ENCODE data around the gene RPS6KA5. TPM values are rescaled to one million over a fixed set of nuclear protein-coding genes. Genes with fewer than 3 reads are reported as not detected.

The RPS6KA5 gene
- total RNA-seq, 5 donors from 2014 or later (not counting 1 experiment from before 2014, with no cell fraction given), result 28.8 to 39.8 (median 35.3) TPM

DNA sequence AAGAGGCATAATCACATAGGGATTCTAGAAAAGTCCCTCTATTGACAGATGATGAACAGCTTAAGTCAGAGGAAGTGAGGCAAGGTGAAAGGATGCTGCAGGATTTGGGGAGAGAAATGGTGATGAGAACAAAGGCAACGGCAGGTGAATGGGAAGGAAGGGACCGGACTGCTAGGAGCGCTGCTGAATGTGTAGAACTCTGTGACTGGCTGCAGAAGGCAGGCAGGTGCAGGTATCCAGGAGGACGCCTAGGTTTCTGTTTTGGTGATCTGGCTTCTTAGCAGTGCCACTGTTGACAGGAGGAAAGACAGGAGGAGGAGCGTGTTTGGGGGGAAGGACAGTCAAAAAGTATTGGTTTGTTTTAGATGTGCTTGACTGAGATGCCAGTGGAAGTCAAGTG, 185.8 kb downstream of the RPS6KA5 start:
- DNase-seq (no peak), ATAC-seq (replicated peaks in 1 of 4) (no peak)
- no peaks in the 10 kb centered on the region for H3K27me3 ChIP-seq (replicated peaks in 1 of 2; ENCODE audit: control insufficient read depth in 2 of 2, extremely low read depth in 1 of 2, insufficient read depth in 2 of 2, low read length in 1 of 2)
- Mint-ChIP-seq H3K4me1 (no peaks in the 10 kb centered on the region), H3K4me3 (no peak overlapping the region), H3K27ac (no peak overlapping the region), H3K27me3 (no peaks in the 10 kb centered on the region), H3K36me3 (peaks cover 68% of the 10 kb centered on the region), H3K9me3 (no peaks in the 10 kb centered on the region)
- H3K36me3 ChIP-seq (ENCODE audit: control insufficient read depth in 2 of 2, extremely low read depth in 1 of 2, insufficient read depth in 1 of 2, low read length in 1 of 2), result peaks cover 7 to 42% of the 10 kb centered on the region in 2 donors
- H3K9me3 ChIP-seq, result no peaks in the 10 kb centered on the region
- POLR2A ChIA-PET, result no interaction called here
- H3K4me3 ChIP-seq (ENCODE audit: control insufficient read depth in 1 of 2, extremely low read depth in 1 of 2, low read length in 1 of 2), result no peak overlapping the region
- CTCF ChIA-PET, result no interaction called here
- no peak overlapping the region for H3K27ac ChIP-seq (ENCODE audit: low read length)
- WGBS (ENCODE audit: insufficient coverage), result 96% methylated on average over 5 of the region's 5 CpGs
- no peaks in the 10 kb centered on the region for H3K4me1 ChIP-seq (ENCODE audit: control insufficient read depth in 1 of 2, extremely low read depth in 1 of 2, insufficient read depth in 2 of 2, low read length in 2 of 2)

DNA sequence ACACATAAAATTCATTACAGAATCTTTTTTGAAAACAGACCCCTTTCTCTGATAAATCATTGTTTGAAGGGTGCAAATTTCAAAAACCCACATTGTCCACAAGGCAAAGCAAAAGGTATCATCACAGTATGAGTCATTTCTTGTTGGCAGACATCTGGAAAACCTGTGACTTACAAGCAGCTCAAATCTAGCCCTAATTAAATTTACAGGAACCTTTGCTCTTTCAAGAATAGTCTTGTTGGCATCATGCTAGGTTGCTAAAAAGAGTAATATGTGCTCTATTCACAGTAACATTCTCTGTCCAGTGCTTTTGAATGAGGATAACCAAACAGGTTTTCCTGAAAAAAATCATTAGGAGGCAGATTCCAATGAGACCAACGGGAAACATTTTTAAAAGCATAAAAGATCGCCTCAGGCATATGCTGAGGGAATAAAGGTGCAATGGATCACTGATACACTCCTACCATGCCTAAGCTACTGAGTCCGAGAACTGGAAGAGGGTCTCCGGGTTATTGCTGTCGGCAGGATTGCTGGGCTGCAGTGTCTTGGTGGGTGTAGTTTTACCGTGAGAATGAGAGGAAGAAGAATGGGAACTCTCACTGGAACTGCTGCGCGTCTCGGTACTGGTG, 188.7 kb downstream of the RPS6KA5 start:
- Mint-ChIP-seq H3K4me3 (no peak overlapping the region), H3K27ac (no peak overlapping the region), H3K27me3 (no peaks in the 10 kb centered on the region), H3K36me3 (peaks cover 43% of the 10 kb centered on the region), H3K4me1 (no peaks in the 10 kb centered on the region), H3K9me3 (no peaks in the 10 kb centered on the region)
- Histone ChIP-seq H3K4me3 (ENCODE audit: control insufficient read depth in 1 of 2, extremely low read depth in 1 of 2, low read length in 1 of 2) (no peak overlapping the region), H3K9me3 (no peaks in the 10 kb centered on the region), H3K27ac (ENCODE audit: low read length) (no peak overlapping the region), H3K4me1 (ENCODE audit: control insufficient read depth in 1 of 2, extremely low read depth in 1 of 2, insufficient read depth in 2 of 2, low read length in 2 of 2) (no peaks in the 10 kb centered on the region), H3K36me3 (ENCODE audit: control insufficient read depth in 2 of 2, extremely low read depth in 1 of 2, insufficient read depth in 1 of 2, low read length in 1 of 2) (peaks cover 4 to 34% of the 10 kb centered on the region in 2 donors), H3K27me3 (replicated peaks in 1 of 2; ENCODE audit: control insufficient read depth in 2 of 2, extremely low read depth in 1 of 2, insufficient read depth in 2 of 2, low read length in 1 of 2) (no peaks in the 10 kb centered on the region)
- DNase-seq (no peak), ATAC-seq (replicated peaks in 1 of 4) (no peak)
- ChIA-PET CTCF (no interaction called here), POLR2A (interaction anchor here in 1 of 2 donors (0.6 kb wide), 1 partner anchor 1077 kb away, joined by 9 read pairs; no protein-coding TSS in a partner anchor)
- WGBS (ENCODE audit: insufficient coverage), result no CpG with 5 or more reads among the region's 9 CpGs

DNA sequence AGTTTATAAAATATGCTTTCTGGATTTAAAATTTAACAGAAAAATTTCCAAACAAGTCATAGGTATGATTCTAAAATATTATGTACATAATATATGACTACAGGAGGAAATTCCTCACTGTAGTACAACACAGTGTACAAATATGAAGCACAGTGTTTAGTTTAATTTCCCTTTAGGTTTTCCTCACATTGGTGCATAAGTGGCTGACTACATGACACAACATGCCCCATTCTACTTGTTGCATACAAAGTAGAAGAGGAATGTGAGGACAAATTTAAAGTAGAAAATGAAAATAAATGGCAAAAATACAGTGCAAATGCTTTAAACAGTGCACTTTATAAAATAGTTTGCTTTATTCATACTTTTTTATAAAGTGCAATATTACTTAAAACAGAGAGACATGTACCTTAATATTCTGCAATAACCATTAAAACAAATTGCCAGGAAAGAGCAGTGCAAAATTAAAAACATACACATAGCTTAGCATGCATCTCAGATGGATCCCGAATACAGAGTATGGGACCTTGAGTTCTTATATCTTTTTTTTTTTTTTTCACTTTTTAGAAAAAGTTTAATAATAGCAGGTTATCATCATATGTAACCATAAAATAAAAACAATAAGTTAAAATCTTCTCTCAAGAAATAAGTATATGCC, 189.4 kb downstream of the RPS6KA5 start:
- H3K9me3 Mint-ChIP-seq, result no peaks in the 10 kb centered on the region
- Histone ChIP-seq H3K36me3 (ENCODE audit: control insufficient read depth in 2 of 2, extremely low read depth in 1 of 2, insufficient read depth in 1 of 2, low read length in 1 of 2) (peaks cover 4 to 31% of the 10 kb centered on the region in 2 donors), H3K4me3 (ENCODE audit: control insufficient read depth in 1 of 2, extremely low read depth in 1 of 2, low read length in 1 of 2) (no peak overlapping the region), H3K27ac (ENCODE audit: low read length) (no peak overlapping the region), H3K4me1 (ENCODE audit: control insufficient read depth in 1 of 2, extremely low read depth in 1 of 2, insufficient read depth in 2 of 2, low read length in 2 of 2) (no peaks in the 10 kb centered on the region), H3K9me3 (no peaks in the 10 kb centered on the region), H3K27me3 (replicated peaks in 1 of 2; ENCODE audit: control insufficient read depth in 2 of 2, extremely low read depth in 1 of 2, insufficient read depth in 2 of 2, low read length in 1 of 2) (no peaks in the 10 kb centered on the region)
- WGBS (ENCODE audit: insufficient coverage), result no CpG with 5 or more reads among the region's 1 CpG
- ATAC-seq (replicated peaks in 1 of 4) (no peak), DNase-seq (no peak)
- H3K36me3 Mint-ChIP-seq, result peaks cover 37% of the 10 kb centered on the region
- H3K4me3 Mint-ChIP-seq, result no peak overlapping the region
- POLR2A ChIA-PET, result no interaction called here
- CTCF ChIA-PET, result no interaction called here
- no peaks in the 10 kb centered on the region for H3K27me3 Mint-ChIP-seq
- H3K4me1 Mint-ChIP-seq, result no peaks in the 10 kb centered on the region
- no peak overlapping the region for H3K27ac Mint-ChIP-seq

DNA sequence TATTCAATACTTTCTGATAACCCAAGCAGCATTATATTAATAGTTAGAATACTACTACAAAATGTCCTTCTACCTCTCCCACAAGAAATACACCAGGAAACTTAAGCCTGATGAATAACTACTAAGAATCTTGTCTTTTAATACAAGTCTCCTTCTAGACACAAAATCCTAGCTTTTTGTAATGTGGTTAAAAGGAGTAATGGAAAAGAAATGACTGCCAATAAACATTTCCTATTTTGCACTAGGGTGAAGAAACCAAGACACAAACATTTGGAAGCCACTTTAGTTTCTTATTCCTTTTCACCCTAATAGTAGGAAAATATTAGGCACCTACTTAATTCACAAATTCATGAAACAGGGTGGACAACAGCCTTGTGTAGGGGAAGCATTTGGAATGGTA, 192.9 kb downstream of the RPS6KA5 start:
- Mint-ChIP-seq H3K27me3 (no peaks in the 10 kb centered on the region), H3K36me3 (peaks cover 24% of the 10 kb centered on the region), H3K4me1 (no peaks in the 10 kb centered on the region), H3K27ac (no peak overlapping the region), H3K9me3 (no peaks in the 10 kb centered on the region), H3K4me3 (no peak overlapping the region)
- Histone ChIP-seq H3K4me3 (ENCODE audit: control insufficient read depth in 1 of 2, extremely low read depth in 1 of 2, low read length in 1 of 2) (no peak overlapping the region), H3K27ac (ENCODE audit: low read length) (no peak overlapping the region), H3K36me3 (ENCODE audit: control insufficient read depth in 2 of 2, extremely low read depth in 1 of 2, insufficient read depth in 1 of 2, low read length in 1 of 2) (peaks cover under 1 to 12% of the 10 kb centered on the region in 2 donors), H3K9me3 (no peaks in the 10 kb centered on the region), H3K27me3 (replicated peaks in 1 of 2; ENCODE audit: control insufficient read depth in 2 of 2, extremely low read depth in 1 of 2, insufficient read depth in 2 of 2, low read length in 1 of 2) (no peaks in the 10 kb centered on the region), H3K4me1 (ENCODE audit: control insufficient read depth in 1 of 2, extremely low read depth in 1 of 2, insufficient read depth in 2 of 2, low read length in 2 of 2) (no peaks in the 10 kb centered on the region)
- ATAC-seq (replicated peaks in 1 of 4), result no peak
- ChIA-PET POLR2A (no interaction called here), CTCF (no interaction called here)
- no peak for DNase-seq

DNA sequence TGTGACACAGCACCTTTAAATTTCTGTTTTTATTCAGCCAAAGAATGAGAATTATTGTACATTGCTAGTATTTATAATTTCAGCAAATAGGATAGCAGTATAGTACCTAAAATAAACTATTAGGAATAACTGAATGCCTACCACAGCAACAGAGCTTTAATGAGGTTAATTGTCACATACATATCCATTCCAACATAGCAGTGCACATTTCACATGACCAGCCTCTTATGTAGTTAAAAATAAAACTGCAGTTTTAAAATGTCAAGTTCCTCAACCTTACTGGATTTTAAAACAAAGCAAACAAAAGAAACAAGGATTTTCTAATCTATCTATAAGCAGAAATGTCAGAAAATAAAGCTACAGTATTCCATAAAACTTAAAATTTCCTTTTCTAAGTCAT, 193.6 kb downstream of the RPS6KA5 start:
- DNase-seq (no peak), ATAC-seq (replicated peaks in 1 of 4) (no peak)
- no peak overlapping the region for H3K27ac ChIP-seq (ENCODE audit: low read length)
- H3K27ac Mint-ChIP-seq, result no peak overlapping the region
- no peaks in the 10 kb centered on the region for H3K27me3 ChIP-seq (replicated peaks in 1 of 2; ENCODE audit: control insufficient read depth in 2 of 2, extremely low read depth in 1 of 2, insufficient read depth in 2 of 2, low read length in 1 of 2)
- no peaks in the 10 kb centered on the region for H3K4me1 Mint-ChIP-seq
- no peak overlapping the region for H3K4me3 Mint-ChIP-seq
- H3K9me3 Mint-ChIP-seq, result no peaks in the 10 kb centered on the region
- POLR2A ChIA-PET, result no interaction called here
- H3K4me1 ChIP-seq (ENCODE audit: control insufficient read depth in 1 of 2, extremely low read depth in 1 of 2, insufficient read depth in 2 of 2, low read length in 2 of 2), result no peaks in the 10 kb centered on the region
- H3K36me3 Mint-ChIP-seq, result peaks cover 24% of the 10 kb centered on the region
- no peaks in the 10 kb centered on the region for H3K9me3 ChIP-seq
- CTCF ChIA-PET, result no interaction called here
- H3K36me3 ChIP-seq (ENCODE audit: control insufficient read depth in 2 of 2, extremely low read depth in 1 of 2, insufficient read depth in 1 of 2, low read length in 1 of 2), result peaks cover 0 to 5% of the 10 kb centered on the region in 2 donors
- H3K4me3 ChIP-seq (ENCODE audit: control insufficient read depth in 1 of 2, extremely low read depth in 1 of 2, low read length in 1 of 2), result no peak overlapping the region
- H3K27me3 Mint-ChIP-seq, result no peaks in the 10 kb centered on the region

DNA sequence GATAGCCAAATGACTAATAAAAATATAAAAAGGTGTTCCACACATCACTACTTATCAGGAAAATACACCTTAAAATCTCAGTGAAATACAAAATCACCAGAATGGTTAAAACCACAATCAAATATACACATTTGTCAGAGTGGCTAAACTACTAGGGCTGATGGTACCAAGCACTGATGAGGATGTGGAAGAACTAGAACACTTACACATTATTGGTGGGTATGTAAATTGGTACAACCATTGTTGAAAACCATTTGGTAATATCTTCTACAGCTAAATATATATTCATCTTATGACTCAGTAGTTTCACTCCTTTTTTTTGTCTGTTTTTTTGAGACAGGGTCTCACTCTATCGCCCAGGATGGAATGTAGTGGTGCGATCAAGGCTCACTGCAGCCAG, 195.7 kb downstream of the RPS6KA5 start:
- Histone ChIP-seq H3K27ac (ENCODE audit: low read length) (no peak overlapping the region), H3K36me3 (ENCODE audit: control insufficient read depth in 2 of 2, extremely low read depth in 1 of 2, insufficient read depth in 1 of 2, low read length in 1 of 2) (peaks cover 0 to 2% of the 10 kb centered on the region in 2 donors), H3K4me3 (ENCODE audit: control insufficient read depth in 1 of 2, extremely low read depth in 1 of 2, low read length in 1 of 2) (no peak overlapping the region), H3K27me3 (replicated peaks in 1 of 2; ENCODE audit: control insufficient read depth in 2 of 2, extremely low read depth in 1 of 2, insufficient read depth in 2 of 2, low read length in 1 of 2) (no peaks in the 10 kb centered on the region), H3K9me3 (no peaks in the 10 kb centered on the region), H3K4me1 (ENCODE audit: control insufficient read depth in 1 of 2, extremely low read depth in 1 of 2, insufficient read depth in 2 of 2, low read length in 2 of 2) (no peaks in the 10 kb centered on the region)
- no CpG with 5 or more reads among the region's 2 CpGs for WGBS (ENCODE audit: insufficient coverage)
- ChIA-PET CTCF (no interaction called here), POLR2A (no interaction called here)
- Mint-ChIP-seq H3K4me3 (no peak overlapping the region), H3K27me3 (no peaks in the 10 kb centered on the region), H3K9me3 (no peaks in the 10 kb centered on the region), H3K4me1 (no peaks in the 10 kb centered on the region), H3K27ac (no peak overlapping the region), H3K36me3 (peaks cover 22% of the 10 kb centered on the region)
- ATAC-seq (replicated peaks in 1 of 4), result no peak
- DNase-seq, result no peak
